ENCODE results near the gene RPS2.

RPS2 gene

DNA sequence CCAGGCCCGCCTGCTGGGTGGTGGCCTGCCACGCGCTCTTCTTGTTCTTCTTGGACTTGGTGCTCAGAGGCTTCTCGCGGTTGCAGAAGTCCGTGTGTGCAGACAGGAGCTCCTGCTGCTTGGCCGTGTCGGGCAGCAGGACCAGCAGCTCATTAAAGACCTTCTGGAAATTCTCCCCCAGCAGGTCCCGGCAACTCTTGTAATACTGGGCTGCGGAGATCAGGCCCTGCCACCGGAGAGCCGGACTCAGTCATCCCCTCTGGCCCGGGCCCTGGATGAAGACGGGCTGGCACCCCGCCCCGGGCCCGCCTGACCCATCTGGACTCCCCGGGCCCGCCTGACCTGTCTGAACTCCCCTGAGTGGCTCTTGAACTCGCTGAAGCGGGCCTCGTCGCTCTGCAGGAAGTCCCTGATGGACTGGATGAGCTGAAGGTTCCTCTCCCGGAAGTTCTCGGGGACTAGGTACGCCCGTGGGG lies 33.8 kb upstream of the RPS2 start:
- Histone ChIP-seq H3K27ac (ENCODE audit: extremely low read depth, low read depth, low read length) (no peak overlapping the region), H3K9me3 (ENCODE audit: control insufficient read depth, insufficient read depth, low read depth, low read length) (no peaks in the 10 kb centered on the region), H3K4me1 (ENCODE audit: control insufficient read depth, insufficient read depth, low read length) (no peaks in the 10 kb centered on the region), H3K36me3 (ENCODE audit: control insufficient read depth in 2 of 2, insufficient read depth in 1 of 2, low read length in 2 of 2) (peaks cover 0 to 68% of the 10 kb centered on the region in 2 experiments; a peak in 2 of 3 replicates), H3K4me3 (ENCODE audit: low read depth, low read length) (no peak overlapping the region)
- CTCF ChIA-PET = no interaction called here
- no peak for TF ChIP-seq ZNF350 (tag by site-specific recombination; IDR thresholded peaks at IDR 0.05)
- TF ChIP-seq ZNF843 (tag by site-specific recombination; IDR thresholded peaks at IDR 0.05) = no peak
- no peak for TF ChIP-seq ZNF585B (tag by site-specific recombination; IDR thresholded peaks at IDR 0.05)
- TF ChIP-seq ZBTB8A (tag by site-specific recombination; IDR thresholded peaks at IDR 0.05) = no peak
- TF ChIP-seq ZNF184 (tag by site-specific recombination; IDR thresholded peaks at IDR 0.05) = no peak
- TF ChIP-seq TRIM28 (IDR thresholded peaks at IDR 0.05; ENCODE audit: borderline replicate concordance, low read length) = no peak
- no peak for TF ChIP-seq ZNF785 (tag by site-specific recombination; IDR thresholded peaks at IDR 0.05)
- TF ChIP-seq, protein P1, sequence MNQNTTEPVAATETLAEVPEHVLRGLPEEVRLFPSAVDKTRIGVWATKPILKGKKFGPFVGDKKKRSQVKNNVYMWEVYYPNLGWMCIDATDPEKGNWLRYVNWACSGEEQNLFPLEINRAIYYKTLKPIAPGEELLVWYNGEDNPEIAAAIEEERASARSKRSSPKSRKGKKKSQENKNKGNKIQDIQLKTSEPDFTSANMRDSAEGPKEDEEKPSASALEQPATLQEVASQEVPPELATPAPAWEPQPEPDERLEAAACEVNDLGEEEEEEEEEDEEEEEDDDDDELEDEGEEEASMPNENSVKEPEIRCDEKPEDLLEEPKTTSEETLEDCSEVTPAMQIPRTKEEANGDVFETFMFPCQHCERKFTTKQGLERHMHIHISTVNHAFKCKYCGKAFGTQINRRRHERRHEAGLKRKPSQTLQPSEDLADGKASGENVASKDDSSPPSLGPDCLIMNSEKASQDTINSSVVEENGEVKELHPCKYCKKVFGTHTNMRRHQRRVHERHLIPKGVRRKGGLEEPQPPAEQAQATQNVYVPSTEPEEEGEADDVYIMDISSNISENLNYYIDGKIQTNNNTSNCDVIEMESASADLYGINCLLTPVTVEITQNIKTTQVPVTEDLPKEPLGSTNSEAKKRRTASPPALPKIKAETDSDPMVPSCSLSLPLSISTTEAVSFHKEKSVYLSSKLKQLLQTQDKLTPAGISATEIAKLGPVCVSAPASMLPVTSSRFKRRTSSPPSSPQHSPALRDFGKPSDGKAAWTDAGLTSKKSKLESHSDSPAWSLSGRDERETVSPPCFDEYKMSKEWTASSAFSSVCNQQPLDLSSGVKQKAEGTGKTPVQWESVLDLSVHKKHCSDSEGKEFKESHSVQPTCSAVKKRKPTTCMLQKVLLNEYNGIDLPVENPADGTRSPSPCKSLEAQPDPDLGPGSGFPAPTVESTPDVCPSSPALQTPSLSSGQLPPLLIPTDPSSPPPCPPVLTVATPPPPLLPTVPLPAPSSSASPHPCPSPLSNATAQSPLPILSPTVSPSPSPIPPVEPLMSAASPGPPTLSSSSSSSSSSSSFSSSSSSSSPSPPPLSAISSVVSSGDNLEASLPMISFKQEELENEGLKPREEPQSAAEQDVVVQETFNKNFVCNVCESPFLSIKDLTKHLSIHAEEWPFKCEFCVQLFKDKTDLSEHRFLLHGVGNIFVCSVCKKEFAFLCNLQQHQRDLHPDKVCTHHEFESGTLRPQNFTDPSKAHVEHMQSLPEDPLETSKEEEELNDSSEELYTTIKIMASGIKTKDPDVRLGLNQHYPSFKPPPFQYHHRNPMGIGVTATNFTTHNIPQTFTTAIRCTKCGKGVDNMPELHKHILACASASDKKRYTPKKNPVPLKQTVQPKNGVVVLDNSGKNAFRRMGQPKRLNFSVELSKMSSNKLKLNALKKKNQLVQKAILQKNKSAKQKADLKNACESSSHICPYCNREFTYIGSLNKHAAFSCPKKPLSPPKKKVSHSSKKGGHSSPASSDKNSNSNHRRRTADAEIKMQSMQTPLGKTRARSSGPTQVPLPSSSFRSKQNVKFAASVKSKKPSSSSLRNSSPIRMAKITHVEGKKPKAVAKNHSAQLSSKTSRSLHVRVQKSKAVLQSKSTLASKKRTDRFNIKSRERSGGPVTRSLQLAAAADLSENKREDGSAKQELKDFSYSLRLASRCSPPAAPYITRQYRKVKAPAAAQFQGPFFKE (tag by site-specific recombination; IDR thresholded peaks at IDR 0.05; ENCODE audit: borderline replicate concordance) = no peak
- TF ChIP-seq BCL11A (tag by site-specific recombination; IDR thresholded peaks at IDR 0.05; ENCODE audit: low read depth) = no peak
- no peak for TF ChIP-seq ZNF341 (tag by site-specific recombination; IDR thresholded peaks at IDR 0.05; ENCODE audit: low read depth)
- no peak for TF ChIP-seq ZNF302 (tag by site-specific recombination; IDR thresholded peaks at IDR 0.05; ENCODE audit: low read depth)
- POLR2A ChIA-PET = interaction anchor here (1.0 to 2.1 kb wide), 3 partner anchors 9 to 33 kb away, joined by 3 to 8 read pairs (median 3); partner anchors contain the start of gene RPS2

DNA sequence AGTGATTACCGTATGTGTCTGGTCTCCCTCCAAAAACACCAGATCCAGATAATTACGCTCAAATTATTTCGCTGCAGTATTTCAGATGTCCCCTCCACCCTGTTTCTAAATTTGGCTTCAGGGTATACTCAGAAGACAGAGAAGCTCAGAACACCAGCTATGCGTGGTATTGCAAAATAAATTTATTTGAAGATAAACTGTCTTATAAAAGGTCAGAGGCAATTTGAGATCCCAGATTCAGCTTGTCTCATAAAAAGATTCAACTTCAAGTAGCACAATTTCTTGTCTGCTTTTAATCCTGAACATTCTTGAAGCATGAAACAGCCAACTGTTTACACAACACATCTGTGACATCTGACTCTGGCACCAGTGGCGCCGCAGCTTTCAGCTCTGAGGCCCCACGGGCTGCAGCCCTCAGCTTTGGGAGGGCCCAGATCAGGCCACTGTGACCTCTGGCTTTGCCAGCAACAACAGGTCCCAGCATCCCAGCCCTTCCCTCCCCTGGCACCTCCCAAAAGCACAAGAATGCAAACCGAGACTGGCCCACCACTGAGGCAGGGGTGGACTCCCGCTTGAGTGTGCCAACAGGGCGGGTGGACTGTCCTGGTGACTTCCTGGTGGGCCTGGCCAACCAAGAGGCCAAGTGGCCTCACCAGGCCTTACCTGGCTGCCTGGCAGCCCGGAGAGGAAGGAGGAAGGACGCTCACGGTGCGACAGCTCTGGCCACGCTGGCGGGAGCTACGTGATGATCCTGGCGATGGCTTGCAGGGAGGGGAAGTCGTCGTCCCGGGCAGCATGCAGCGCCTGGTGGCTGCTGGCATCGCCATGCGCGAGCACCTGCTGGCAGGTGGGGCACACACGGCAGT lies 33.1 kb upstream of the RPS2 start:
- no peak overlapping the region for H3K27ac ChIP-seq (ENCODE audit: extremely low read depth, low read depth, low read length)
- ChIA-PET POLR2A (interaction anchor here (0.9 to 2.1 kb wide), 4 partner anchors 9 to 34 kb away, joined by 3 to 8 read pairs (median 3); partner anchors contain the start of genes RPS2 and TBL3), CTCF (interaction anchor here (0.7 kb wide), 1 partner anchor 15 kb away, joined by 3 read pairs; no protein-coding TSS in a partner anchor)
- no peak overlapping the region for H3K4me3 ChIP-seq (ENCODE audit: low read depth, low read length)
- peaks cover 0 to 62% of the 10 kb centered on the region in 2 experiments; a peak in 2 of 3 replicates for H3K36me3 ChIP-seq (ENCODE audit: control insufficient read depth in 2 of 2, insufficient read depth in 1 of 2, low read length in 2 of 2)
- no peaks in the 10 kb centered on the region for H3K4me1 ChIP-seq (ENCODE audit: control insufficient read depth, insufficient read depth, low read length)
- TF ChIP-seq ZNF10 (tag by site-specific recombination; IDR thresholded peaks at IDR 0.05) (0 out of 2 replicates have a peak, but pooled peaks have one; percentile 27), ZNF555 (tag by site-specific recombination; conservative IDR thresholded peaks at IDR 0.05) (no peak)
- no peaks in the 10 kb centered on the region for H3K9me3 ChIP-seq (ENCODE audit: control insufficient read depth, insufficient read depth, low read depth, low read length)

DNA sequence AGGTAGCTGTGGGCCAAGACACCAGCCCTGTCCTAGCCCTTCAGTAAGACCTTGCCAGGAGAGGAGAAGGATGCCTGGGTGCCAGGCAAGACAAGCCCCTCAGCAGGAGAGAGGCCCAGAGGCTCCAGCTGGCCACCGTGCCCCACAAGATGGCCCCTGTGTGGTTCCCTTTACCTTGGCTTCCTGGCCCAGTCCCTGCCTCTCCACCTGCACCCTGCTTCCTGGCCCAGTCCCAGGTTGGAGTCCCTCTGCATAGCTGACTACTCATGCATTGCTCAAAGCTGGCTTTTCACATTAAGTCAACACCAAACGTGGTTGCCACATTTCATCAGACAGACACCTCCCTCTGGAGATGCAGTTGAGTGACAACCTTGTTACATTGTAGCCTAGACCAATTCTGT lies 29.1 kb upstream of the RPS2 start:
- CTCF ChIA-PET = interaction anchor here (0.8 to 3.8 kb wide), 3 partner anchors 9 to 22 kb away, joined by 3 to 39 read pairs (median 3); no protein-coding TSS in a partner anchor
- H3K36me3 ChIP-seq (ENCODE audit: control insufficient read depth in 2 of 2, insufficient read depth in 1 of 2, low read length in 2 of 2) = peaks cover 0 to 22% of the 10 kb centered on the region in 2 experiments; a peak in 2 of 3 replicates
- peaks cover 3% of the 10 kb centered on the region for H3K4me1 ChIP-seq (ENCODE audit: control insufficient read depth, insufficient read depth, low read length)
- no peaks in the 10 kb centered on the region for H3K9me3 ChIP-seq (ENCODE audit: control insufficient read depth, insufficient read depth, low read depth, low read length)
- POLR2A ChIA-PET = interaction anchor here (0.8 to 1.7 kb wide), 4 partner anchors 10 to 162 kb away, joined by 3 to 6 read pairs (median 4); partner anchors contain the start of genes RPS2 and TRAF7
- H3K27ac ChIP-seq (ENCODE audit: extremely low read depth, low read depth, low read length) = no peak overlapping the region
- H3K4me3 ChIP-seq (ENCODE audit: low read depth, low read length) = no peak overlapping the region
- TF ChIP-seq PRDM10 (tag by site-specific recombination; IDR thresholded peaks at IDR 0.05) (0 out of 2 replicates have a peak, but pooled peaks have one; percentile 6), KLF8 (tag by site-specific recombination; IDR thresholded peaks at IDR 0.05) (peak; percentile 25; the same call in 1 of the 2 replicates)
- TF ChIP-seq, protein P2, sequence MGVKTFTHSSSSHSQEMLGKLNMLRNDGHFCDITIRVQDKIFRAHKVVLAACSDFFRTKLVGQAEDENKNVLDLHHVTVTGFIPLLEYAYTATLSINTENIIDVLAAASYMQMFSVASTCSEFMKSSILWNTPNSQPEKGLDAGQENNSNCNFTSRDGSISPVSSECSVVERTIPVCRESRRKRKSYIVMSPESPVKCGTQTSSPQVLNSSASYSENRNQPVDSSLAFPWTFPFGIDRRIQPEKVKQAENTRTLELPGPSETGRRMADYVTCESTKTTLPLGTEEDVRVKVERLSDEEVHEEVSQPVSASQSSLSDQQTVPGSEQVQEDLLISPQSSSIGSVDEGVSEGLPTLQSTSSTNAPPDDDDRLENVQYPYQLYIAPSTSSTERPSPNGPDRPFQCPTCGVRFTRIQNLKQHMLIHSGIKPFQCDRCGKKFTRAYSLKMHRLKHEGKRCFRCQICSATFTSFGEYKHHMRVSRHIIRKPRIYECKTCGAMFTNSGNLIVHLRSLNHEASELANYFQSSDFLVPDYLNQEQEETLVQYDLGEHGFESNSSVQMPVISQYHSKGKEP (tag by site-specific recombination; IDR thresholded peaks at IDR 0.05) = peak; percentile 61; the same call in 1 of the 2 replicates
